Femur (tissue), 1 donor: ENCODE measurements around the gene DNAH17.
"Not testable (repeated sequence)": the region's sequence is repeated elsewhere in the genome, so short reads cannot be mapped to it uniquely, and the experiment has no call there.

Source experiments
- DNase-seq: peaks from one replicate; pipeline ENCODE4 v3.0.0-alpha.2; 2017

DNAH17 gene

DNA sequence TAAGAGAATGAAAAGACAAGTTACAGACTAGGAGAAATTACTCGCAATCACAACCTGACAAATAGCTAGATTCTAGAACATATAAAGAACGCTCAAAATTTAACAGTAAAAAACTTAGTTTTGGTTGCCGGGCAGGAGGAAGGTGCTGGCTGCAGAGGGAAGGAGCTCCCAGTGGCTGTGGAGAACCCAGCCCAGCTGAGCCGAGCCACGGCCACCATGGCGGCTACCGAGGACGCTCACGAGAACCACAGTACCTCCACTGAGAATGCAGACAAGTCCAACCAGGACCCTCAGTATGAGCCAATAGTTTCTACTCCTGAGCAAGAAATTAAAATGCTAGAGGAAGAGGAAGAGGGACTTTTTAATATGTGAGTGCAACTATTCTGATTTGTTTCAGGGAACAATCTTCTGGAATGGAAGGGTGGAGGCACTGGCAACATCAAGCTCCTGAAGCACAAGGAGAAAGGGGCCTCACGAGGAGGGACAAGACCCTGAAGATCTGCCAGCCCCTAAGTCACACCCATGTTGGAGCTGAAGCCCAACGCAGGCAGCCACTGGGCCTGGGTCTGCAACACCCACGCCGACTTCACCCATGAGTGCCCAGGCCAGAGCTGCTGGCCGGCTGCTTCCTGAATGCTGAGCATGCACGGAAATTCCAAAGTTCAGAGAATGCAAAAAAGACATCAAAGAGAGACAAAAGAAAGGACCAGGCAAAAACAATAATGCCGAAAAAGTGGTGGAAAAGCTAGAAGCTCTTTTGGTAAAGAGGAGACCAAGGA lies 55.0 kb downstream of the DNAH17 start:
- DNase-seq = no peak

DNA sequence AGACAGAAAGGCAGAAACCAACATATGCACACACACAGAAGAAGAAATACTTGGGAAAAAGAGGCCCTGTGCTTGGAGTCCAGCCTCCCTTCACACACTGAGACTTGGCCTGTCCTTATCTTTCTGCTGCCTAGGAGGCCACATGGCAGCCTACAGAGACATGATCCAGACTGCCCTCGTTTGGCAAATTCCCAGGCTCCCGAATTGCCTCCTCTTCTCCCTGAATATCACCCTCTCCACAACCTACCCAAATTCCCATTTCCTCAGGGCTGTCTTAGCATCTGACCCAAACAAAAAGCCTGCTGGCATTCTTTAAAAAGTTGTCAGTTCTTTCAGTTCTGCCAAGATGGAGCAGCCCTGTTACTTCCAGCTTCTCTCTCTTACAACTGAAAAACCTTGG lies 59.8 kb downstream of the DNAH17 start:
- DNase-seq = no peak

DNA sequence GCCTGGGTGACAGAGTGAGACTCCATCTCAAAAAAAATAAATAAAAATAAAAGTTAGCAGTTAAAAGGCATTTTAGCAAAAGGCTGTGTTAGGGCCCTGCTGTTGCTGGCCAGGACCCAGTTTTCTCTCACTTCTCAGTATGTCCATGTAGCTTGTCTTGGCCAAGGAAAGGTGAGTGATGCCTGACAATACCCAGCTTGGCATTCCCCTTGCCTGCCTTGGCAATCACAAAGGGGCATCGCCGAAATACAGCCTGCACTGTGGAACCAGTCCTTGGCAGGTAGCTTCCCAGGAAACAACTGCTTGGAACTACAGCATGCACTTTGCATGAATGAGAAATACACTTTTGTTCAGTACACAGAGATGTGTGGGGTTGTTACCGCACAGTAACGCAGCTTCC lies 61.7 kb downstream of the DNAH17 start:
- no peak for DNase-seq

DNA sequence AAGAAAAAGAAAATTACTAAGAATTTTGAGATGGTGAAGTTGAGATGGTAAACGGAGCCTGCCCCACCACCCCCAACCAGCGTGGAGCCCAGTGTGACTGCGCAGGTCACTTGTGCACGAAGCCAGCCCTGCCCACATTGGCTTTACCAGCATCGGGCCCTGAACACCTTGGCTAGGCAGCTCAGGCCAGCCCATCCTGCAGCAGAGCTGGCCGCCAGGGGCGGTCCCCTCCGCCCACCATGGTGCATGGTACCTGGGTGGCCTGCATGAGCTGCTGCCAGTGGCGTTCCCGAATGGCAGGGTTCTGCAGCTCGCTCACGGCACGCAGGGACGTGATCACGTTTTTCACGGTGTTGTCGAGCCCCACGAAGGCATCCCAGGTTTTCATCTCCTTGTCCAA lies 62.7 kb downstream of the DNAH17 start:
- no peak for DNase-seq

DNA sequence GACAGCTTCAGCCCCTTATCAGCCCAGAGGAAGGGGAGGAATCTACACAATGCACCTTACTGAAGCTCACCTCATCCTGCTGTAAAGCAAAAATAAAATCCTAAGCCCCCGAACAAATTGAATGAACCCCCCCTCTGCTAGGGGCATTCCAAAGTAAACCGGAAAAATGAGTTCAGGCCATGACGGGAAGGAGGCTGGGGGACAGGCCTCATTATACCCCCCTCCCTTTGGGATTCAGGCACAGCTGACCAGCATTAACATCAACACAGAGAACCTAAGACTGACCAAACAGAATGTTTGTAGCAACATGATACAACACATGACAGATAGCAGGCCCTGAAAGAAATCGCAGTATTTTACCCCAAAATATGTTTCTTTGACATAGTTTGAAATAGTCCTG lies 64.2 kb downstream of the DNAH17 start:
- no peak for DNase-seq

DNA sequence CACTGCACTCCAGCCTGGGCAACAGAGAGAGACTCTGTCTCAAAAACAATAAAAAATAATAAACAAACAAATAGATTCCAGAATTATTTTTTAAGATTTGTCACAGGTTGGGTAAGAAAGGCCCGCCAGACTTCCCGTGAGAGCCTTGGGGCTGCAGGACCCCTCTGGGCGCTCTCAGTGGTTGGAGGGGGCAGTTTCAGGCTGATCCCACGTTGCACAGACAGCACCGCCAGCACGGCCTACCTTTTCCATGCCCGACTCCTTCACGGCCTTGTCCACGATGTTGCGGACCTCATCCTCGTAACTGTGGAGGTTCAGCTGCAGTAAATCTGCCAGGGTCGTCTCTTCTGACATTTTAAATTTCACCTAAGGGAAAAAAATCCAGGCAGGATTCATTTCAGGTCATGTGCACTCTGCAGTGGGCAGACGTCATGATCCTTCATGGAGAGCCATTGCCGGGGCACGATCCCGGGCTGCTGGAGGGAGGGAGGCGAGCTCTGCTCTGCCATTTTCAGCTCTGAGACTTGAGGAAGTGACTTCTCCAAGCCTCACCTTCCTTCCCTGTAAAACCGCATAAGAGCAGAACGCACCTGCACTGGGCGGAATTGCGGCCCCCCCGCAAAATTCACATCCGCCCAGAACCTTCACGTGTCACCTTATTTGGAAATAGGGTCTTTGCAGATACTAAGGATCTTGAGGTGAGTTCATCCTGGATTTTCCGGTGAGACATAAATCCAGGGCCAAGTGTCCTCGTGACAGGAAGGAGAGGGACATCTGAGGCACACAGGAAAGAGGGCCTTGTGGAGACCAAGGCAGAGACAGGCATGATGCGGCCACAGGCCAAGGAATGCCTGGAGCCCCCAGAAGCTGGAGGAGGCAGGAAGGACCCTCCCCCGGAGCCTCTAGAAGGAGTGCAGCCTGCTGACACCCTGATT lies 66.8 kb downstream of the DNAH17 start:
- no peak for DNase-seq

DNA sequence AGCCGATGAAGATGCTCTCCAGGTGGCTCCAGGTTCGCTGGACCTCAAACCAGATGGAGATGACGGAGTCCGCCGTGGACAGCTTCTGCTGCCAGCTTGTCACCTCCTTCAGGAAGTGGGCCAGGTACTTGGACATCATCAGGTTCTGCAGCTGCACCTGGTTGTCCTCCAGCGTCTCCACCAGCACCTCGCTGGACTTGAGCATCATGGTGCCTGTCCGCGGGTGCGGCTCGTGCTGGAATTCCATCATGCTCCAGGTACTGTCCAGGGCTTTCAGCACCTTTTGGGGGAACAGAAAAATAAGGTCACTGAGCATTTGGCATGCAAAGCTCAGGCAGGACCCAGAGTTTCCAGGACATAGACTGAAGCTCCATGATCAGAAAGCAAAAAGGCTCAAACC lies 69.7 kb downstream of the DNAH17 start:
- no peak for DNase-seq

DNA sequence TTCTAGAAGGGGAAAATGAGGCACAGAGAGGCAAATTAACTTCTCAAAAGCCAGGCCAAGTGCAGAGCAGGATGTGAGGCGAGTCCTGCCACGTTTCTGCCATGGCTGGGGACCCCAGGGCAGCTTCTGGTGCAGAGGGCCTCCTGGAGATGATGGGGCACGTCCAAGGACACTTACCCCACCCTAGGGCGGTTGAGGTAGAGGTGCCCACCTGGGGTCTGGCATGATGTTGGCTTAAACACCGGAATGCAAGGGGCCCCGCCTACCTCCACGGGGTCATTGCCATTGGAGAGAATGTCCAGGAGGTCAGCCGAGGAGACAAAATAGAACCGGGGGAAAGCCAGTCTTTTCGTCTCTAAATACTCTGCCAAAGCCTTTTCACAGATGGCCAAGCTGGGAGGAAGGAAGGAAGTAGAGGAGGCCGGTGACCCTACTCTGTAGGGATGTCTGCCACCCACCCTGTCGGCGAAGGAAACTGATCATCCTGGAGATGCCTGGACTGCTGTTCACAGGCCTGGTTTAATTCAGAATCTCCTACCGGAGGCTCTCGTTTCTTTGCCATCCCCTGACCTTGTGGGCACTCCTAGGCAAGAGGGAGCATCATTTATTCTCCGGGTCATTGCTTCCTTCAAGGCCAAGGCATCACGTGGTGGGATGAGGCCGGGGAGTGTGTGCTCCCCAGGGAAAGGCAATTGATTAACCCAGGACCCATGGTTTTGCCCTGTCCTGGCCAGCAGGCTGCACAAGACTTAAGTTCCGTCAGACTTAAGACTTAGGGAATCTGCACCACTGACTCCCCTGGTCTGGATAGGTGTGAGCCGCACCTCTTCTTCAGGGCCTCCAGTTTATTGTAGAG lies 70.5 kb downstream of the DNAH17 start:
- no peak for DNase-seq

DNA sequence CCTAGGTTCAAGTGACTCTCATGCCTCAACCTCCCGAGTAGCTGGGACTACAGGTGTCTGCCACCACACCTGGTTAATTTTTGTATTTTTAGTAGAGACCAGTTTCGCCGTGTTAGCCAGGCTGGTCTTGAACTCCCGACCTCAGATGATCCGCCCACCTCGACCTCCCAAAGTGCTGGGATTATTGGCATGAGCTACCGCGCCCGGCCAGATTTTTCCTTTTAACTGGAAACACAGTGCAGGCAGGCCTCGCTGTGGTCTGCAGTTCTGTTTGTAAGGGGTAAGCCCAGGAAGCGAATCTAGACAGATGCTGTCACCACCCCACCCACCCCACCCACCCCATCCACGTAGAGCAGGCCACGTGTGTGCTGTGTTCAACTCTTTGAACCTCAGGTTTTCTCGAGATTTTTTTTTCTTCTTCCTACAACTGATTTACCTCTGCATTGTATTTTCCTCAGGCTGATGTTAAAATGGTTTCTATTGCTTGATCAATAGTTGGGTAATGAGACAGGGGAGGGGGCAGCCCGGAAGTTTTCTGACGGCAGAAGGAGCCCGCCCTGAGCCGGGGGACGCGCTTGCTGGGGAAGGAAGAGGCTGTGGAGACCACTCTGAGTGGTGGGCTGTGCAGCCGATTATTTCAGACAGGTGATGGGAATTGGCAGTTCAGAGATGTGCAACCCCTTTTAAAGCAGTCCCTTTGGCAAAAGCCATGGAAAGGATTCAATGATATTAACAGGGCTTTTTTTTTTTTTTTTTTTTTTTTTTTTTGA lies 72.9 kb downstream of the DNAH17 start:
- no peak for DNase-seq

DNA sequence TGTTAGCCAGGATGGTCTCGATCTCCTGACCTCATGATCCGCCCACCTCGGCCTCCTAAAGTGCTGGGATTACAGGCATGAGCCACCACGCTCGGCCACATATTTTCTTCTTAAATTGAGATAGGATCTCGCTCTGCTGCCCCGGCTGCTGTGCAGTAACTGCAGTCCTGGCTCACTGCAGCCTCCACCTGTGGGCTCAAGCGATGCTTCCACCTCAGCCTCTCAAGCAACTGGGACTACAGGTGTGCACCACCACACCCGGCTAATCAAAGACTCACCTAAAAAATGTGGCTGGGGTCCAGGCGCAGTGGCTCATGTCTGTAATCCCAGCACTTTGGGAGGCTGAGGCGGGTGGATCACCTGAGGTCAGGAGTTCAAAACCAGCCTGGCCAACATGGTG lies 73.8 kb downstream of the DNAH17 start:
- DNase-seq = not testable (repeated sequence)

DNA sequence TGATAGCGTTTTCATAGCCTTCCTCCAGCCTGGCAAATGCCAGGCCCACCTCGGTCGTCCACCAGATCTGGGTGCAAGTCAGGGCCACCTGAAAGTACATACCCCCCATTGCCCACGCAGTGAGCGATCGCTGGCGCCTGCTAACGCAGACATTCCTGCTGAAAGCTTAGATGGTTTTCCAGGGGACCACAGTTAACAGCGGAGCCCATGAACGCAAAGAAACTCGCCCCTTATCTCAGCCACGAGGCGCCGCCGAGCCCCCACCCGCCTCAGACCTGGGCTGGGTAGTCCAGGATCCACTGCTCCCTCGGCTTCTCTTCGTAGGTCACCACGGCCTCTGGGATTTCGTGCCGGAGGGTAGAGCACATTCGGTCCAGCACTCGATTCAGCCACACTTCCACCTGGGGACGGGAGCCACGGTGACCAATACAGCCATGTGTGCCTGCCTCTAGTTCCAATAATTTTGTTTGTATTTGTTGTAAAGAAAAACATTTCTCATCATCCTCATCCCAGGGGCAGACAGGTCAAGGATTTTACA lies 74.5 kb downstream of the DNAH17 start:
- no peak for DNase-seq

DNA sequence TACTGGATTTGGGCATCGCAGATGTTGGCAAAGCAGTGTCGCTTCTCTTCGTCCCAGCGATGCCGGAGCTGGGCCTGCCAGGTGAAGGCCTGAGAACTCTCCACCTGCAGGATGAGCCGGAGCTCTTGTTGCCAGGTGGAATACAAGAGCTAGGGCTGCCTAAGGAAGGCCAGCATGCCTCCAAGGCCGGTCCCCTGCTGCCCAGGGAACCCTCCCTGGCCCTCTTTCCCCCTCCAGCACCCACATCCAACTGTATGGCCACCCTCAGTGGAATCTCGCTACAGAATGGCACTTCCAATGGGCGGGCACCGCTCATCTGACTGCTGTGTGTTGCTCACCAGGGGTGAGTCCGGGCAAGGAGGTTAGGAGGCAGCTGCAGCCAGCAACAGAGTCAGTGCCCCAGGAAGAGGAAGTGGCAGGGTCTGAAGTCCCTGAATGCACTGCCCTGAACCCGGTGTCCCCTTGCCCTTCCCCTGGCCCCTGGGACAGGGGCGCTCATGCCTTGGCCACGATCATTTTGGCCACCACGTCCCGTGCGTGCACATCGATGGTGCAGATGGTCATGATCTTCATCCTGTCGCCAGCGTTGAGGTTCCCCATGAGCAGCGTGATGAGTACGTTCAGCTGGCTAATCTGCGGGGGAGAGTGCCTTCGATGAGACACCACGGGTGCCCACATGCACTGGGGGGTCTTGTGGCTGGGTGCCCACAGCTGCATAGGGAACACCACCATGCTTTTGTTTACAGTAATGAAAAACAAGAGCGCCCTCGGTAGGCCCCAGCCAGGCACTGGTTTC lies 75.8 kb downstream of the DNAH17 start:
- DNase-seq = no peak

DNA sequence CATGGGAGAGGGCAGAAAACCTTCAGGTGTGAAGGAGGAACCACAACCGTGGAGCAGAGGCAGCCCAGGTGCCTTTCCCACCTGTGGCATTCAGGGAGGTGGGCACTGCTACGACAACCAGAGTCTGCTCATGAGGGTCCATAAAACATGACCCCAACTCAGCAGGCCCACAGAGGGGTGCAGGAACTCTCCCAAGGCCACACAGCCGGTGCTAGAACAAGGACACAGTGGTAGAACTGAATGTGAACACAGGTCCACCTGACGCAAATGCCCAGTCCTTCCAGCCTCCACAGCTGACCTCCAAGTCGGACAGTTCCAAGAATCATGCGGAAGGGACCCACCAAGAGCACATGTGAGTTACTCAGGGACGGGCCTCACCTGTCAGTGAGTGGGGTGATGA lies 76.4 kb downstream of the DNAH17 start:
- DNase-seq = no peak

DNA sequence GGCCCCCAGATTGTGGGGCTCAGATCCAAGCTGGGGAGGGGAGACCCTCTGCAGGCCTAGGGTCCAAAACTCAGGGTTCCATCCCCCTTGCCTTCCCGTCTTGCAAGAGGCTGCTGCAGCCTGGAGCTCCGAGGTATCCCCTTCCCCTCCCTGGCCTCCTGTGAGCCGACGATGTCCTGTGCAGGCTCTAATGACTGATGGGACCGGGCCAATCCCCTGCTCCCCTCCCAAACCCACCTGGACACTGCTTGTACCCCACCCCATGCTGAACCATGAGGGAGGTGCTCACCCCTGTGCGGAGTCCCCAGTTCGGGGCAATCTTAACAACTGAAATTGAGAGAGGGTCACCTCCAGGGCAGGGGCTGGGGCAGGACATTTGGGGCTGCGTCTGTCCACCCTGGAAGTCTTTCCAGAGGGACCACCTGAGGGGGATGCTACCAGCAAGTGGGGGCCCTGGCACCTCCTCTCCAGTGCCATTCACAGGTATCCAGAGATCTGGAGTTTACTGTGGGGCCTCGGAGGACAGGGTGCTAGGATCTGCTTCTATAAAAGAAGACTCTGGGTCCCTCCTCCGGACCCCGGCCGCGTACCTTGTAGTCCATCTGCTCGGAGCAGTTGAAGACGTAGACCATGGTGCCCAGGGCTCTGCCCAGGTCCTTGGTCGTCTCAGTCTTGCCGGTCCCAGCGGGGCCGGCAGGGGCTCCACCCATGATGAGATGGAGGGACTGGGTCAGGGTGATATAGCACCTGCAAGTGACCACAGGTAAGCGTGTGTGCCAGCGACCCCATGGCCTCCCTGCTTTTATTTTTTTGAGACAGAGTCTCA lies 77.3 kb downstream of the DNAH17 start:
- DNase-seq = no peak

DNA sequence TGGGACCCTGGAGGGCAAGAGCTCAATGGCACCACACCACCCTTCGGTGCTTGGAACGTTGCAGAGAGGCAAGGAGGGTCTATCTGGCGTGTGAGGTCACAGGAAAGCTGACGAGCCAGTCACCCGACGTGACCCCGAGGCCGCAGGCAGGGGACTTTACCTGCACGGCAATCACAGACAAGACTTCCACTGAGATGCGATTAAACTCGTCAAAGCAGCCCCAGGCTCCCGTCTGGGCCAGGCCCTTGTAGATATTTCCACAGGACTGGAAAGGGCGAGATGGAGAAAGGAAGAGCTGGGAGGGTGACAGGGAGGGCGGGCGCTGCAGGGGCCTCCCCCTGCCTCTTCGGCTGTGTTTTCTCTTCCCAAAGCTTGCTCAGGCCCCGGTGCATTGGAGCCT lies 78.3 kb downstream of the DNAH17 start:
- no peak for DNase-seq

DNA sequence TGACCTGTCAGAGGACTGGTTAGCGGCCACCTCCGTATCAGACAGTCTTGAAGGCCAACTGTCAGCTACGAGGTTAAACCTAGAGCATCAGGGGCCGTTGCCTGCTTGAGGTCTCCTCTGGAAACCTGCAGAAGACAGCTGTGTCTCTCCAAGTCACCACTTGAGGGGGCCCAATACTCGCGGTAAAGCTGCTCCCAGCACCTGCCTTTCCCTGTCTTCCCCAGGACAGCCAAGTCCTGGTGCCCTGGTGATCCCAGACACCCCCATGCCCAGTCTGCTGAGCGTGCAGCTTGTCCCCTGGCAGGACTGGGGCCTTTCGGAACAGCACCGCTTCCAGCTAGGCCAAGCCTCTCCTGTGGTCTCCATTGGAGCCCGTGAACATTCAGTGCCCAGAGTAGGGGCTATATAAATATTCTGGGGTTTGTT lies 80.1 kb downstream of the DNAH17 start:
- DNase-seq = peak; percentile 85

DNA sequence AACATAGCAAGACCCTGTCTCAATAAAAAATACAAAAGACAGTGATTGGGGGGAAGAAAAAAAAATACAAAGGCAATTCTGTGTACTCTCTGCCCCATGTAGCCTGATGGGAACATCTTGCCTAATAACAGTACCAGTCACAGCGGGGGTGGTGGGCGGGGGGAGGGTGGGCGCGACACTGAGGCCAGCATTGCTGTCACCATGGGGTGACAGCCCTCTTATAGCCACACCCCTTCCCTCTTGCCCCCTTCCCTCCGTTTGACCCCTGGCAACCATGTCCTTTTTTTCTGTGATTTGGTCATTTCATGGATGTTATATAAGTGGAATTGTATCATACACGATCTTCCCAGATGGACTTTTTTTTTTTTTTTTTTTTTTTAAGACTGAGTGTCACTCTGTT lies 80.9 kb downstream of the DNAH17 start:
- no peak for DNase-seq

DNA sequence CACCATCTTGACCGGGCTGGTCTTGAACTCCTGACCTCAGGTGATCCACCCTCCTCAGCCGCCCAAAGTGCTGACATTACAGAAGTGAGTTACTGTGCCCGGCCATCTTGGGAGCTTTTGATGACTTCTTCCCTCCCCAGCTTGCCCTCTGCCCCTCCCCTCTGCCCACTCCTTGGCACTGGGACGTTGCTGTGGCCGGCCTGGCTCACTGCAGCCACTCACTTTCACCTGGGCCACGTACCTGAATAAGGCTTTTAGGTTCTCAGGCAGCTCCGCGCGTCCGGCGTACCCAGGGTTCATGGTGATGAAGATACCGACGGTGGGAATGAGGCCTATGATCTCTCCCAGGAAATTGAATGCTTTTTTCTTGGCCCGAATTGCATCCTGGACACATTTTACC lies 81.6 kb downstream of the DNAH17 start:
- DNase-seq = no peak

DNA sequence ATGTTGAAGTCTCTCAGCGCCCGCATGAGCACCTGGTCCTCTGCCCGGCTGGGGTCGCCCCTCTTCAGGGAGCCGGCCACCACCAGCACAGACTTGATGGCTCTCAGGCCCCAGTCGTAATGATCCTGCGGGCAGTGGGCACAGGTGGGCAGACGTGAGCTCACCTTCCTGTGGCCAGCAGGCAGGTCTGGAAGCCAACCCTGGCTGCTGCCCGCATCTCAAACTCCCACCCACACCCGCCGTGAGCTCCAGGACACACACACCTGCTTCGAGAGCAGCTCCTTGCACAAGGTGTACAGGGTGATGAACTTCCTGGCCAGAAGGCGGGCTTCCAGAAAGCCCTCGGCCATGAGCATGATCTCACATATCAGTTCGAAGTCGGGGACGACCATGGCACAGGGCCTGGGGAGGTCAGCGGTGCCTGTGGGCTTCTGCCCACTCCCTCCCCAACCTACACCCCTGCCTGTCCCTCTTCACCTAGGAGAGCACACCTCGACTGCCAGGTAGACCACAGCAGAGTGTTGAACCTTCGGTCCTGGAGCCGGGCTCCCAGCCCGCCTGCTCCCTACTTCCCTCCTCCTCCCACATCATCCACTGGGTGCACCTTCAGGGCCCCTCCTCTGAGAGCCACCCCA lies 82.4 kb downstream of the DNAH17 start:
- no peak for DNase-seq
